A549 (cell line): Measurements from ENCODE around the gene FAM227B.

Source experiments
- CEBPB ChIP-seq, 2 experiments: fragments of >200 bp in 1 of 2; sonication (Bioruptor Twin) in 1 of 2; formaldehyde crosslinking in 1 of 2; IDR thresholded peaks; 2 replicates each; pipeline ENCODE4 v1.6.1; 2012 to 2016
- EP300 ChIP-seq, 2 experiments: fragments of >200 bp; sonication (Bioruptor Twin); formaldehyde crosslinking; IDR thresholded peaks; 2 replicates in 1 of 2; 3 replicates in 1 of 2; pipeline ENCODE4 v1.6.1; 2016 to 2017
- JUN ChIP-seq, 2 experiments: fragments of >200 bp; sonication (Bioruptor Twin); formaldehyde crosslinking; IDR thresholded peaks; 2 replicates in 1 of 2; 3 replicates in 1 of 2; pipeline ENCODE4 v1.6.1; 2016 to 2017
- JUNB ChIP-seq: fragments of >200 bp; sonication (Bioruptor Twin); formaldehyde crosslinking; IDR thresholded peaks from 2 replicates; pipeline ENCODE4 v1.6.1; 2016
- RCOR1 ChIP-seq: fragments of 150-350 bp; IDR thresholded peaks from 2 replicates; pipeline ENCODE4 v1.6.1; 2014; ENCODE audit warnings: antibody characterized with exemption, low read length, low read depth
- RNF2 ChIP-seq: fragments of 200-600 bp; sonication (generic); IDR thresholded peaks from 2 replicates; pipeline ENCODE4 v1.6.1; 2016; ENCODE audit warnings: low read depth, mild to moderate bottlenecking, antibody characterized with exemption, moderate library complexity, borderline replicate concordance
- TF ChIP-seq, protein P1 (sequence below): IDR thresholded peaks from 2 replicates; pipeline ENCODE4 v1.6.1; 2012
- TF ChIP-seq, protein P2 (sequence below): fragments of >200 bp; sonication (Bioruptor Twin); formaldehyde crosslinking; IDR thresholded peaks from 3 replicates; pipeline ENCODE4 v1.5.1; 2016

DNA sequence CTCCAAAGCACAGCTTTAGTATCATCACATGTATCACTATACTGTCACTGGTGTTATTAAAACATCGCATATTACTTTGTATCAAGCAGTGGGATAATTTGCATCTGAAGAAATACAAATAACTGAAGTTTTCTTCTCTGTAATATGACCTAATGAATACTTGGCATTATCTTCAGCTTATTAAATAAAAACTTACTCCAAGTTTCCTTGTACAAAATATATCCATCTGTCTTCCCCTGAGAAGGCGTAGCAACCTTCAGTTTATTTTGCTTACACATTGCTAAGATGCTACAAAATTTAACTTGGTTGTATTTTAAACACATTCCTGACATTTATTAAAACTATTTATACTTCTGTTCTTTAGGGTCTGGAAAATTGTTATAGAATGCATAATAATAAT lies 183.9 kb downstream of the FAM227B start:
- TF ChIP-seq, protein P1, sequence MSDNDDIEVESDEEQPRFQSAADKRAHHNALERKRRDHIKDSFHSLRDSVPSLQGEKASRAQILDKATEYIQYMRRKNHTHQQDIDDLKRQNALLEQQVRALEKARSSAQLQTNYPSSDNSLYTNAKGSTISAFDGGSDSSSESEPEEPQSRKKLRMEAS = no peak
- TF ChIP-seq, protein P2, sequence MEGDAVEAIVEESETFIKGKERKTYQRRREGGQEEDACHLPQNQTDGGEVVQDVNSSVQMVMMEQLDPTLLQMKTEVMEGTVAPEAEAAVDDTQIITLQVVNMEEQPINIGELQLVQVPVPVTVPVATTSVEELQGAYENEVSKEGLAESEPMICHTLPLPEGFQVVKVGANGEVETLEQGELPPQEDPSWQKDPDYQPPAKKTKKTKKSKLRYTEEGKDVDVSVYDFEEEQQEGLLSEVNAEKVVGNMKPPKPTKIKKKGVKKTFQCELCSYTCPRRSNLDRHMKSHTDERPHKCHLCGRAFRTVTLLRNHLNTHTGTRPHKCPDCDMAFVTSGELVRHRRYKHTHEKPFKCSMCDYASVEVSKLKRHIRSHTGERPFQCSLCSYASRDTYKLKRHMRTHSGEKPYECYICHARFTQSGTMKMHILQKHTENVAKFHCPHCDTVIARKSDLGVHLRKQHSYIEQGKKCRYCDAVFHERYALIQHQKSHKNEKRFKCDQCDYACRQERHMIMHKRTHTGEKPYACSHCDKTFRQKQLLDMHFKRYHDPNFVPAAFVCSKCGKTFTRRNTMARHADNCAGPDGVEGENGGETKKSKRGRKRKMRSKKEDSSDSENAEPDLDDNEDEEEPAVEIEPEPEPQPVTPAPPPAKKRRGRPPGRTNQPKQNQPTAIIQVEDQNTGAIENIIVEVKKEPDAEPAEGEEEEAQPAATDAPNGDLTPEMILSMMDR = no peak
- TF ChIP-seq JUNB = no peak
- no peak for TF ChIP-seq RNF2
- TF ChIP-seq JUN (IDR thresholded peaks at IDR 0.05) = no peak
- TF ChIP-seq CEBPB (IDR thresholded peaks at IDR 0.05) = no peak
- TF ChIP-seq EP300 (IDR thresholded peaks at IDR 0.05) = no peak
- no peak for TF ChIP-seq RCOR1
